Kidney tubule cell (primary cell): ENCODE measurements around the gene STK10.
"Not testable (repeated sequence)": the region's sequence is repeated elsewhere in the genome, so short reads cannot be mapped to it uniquely, and the experiment has no call there.

Source experiments
- DNase-seq: peaks from one replicate; pipeline ENCODE4 v3.0.0-alpha.2; 2018; ENCODE audit warnings: low spot score

Gene STK10

DNA sequence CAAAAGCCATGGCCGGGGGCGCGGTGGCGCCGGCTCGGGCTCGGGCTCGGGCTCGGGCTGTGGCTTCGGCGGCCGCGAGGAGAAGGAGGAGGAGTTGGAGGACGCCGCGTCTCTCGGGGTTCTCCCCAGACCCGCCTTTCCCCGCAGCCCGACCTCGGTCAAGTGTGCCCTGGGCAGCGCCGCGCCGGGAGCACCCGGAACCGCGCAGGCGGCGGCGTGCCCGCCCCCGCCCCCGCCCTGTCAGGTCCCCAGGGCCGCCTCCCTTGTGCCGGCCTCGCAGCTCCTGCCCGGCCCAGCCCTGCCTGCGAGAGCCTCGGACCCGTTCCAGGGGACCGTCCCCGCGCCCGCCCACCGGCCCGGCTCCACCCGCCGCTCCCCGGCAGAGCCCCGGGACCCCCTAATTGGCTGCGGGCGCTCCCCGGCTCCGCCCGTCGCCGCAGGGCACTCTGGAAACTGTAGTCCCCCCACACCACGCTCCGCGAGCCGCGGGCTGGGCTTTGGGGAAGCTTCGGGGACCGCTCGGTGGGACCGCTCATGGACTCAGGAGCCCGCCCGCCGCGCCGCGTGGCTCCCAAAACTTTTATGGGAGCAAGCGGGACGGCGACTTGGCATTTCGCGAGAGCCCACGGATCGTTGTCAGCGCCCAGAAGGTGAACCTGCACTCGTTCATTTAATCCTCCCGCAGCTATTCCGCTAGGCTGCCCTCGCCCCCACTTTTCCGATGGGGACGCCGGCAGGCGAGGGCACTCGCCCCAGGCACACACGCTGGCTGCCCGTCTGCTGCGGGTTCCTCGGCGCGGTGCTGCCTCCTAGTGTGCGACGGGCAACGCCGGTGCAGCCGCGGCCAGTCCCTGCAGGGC, at the start of gene STK10:
Gene STK10 (minus strand): TSS at position 192 of the 860 bp plus-strand sequence. CDS start 182 bp downstream, at position 10.
- DNase-seq, result peak; percentile 92

DNA sequence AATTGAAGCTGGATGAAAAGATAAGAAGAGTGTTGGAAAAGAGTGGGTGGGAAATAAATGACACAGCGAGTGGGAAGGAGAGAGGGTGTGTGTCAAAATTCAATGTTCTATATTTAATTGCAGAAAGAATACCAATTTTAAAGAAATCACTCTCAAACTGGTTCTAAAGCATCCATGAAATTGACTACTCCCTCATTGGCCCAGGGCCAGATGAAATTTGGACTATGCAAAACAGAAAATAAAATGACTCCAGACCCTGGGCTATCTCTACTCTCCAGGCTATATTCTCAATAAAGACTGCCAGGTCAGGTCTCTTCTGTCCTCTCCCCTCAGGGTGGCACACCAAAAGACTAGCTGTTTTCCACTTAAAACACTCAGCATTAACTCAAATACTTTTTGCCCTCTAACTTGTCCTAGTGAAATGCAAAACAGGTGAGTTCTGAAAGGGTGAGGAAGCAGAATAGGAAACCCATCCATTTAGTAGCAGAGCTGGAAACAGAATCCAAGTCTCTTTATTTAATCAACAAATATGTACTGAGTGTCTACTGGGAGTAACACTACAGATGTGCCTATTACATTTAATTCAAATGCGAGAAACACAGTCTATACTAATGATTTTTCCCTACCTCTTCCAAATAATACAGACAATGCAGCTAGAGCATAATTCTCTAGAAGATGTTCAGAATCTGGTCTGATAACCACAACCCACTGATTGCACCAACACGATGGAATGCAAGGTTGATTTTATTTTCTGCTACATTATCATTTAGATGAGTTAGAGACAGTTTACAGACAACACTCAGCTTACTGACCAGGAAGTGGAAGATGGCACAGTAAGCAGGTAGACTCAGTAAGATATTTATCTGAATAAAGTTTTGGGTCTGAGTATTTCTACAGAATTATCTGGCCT, 48.1 kb upstream of the STK10 start:
- peak; percentile 36 for DNase-seq

DNA sequence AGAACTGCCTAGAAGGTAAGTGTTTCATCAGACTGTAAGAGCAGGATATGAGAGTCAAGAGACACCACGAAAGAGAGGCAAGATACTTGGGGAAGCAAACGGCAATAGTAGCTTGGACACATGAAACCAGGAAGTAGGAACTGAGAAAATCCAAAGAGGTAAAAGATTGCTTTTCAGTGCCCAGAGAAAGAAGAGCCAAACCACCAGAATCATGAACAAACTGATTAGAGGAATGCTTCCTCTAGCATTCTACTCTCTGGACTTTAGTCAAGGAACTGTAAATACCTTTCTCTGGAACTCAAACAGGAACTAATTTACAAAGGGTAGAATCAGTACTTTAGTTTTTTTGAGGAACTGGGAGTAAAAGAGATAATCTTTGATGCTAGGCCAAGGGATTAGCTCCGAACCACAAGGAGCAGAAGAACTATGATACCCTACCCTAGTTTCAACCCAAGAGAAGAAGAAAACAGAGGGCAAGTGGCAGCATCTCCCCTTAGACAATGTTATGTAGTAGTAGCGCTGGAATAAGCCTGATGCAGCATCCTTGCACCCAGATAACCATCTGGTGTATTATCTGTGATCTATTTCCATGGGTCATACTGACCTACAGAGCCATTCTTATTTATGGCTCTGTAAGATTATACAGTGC, 47.2 kb upstream of the STK10 start:
- peak; percentile 55 for DNase-seq

DNA sequence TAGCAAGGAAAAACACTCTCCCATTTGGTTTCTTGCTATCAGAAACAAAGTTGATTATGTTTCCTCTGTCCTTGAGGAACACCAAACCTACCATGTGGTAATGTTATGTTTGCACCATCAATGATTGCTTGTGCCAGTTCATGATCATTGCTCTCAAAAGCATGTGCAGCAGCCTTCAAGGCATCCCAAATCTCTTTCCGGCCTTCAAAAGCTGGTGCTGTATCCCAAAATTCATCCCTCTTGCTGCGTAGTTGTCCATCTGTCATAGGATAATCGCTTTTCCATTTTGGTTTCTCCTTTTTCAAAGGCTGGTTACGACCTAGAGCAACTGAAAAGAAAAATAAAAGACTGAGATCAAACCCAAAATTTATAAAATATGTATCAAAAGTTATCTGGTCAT, 46.0 kb upstream of the STK10 start:
- DNase-seq, result no peak

DNA sequence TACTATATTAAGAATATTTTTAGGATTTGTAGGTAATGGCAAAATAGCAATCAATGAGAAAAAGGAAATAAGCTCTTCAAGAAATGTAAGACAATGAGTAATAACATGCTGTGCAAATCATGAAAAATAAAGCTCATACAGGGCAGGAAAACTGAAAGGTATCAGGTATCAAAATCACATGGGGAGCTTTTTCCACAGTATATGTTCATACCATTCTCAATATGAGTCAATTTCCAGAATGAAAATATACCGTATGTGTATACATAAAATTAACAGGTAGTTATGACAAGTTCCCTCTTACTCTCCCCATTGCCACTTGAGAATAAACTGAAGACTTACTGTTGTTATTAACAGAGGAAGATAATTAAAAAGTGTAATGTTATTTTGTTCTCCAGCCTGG, 41.9 kb upstream of the STK10 start:
- DNase-seq, result no peak

DNA sequence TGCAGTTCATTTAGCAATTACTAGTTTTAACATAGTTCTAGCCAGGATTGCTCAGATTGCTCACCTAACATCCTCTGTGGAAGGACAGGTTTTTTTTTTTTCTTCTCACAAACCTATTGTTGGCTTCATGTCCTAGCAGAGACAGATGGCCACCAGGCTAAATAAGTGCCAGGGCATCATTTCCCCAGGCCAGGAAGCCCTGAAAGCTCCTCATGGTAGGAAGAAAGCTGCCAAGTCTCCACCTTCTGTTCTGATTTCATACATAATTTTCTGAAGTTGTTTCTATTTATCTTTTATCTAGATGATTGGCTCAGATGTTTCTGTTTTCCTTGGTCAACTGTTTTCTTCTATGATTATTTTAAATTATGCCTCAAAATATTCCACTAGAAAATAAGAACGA, 37.0 kb upstream of the STK10 start:
- DNase-seq, result no peak

DNA sequence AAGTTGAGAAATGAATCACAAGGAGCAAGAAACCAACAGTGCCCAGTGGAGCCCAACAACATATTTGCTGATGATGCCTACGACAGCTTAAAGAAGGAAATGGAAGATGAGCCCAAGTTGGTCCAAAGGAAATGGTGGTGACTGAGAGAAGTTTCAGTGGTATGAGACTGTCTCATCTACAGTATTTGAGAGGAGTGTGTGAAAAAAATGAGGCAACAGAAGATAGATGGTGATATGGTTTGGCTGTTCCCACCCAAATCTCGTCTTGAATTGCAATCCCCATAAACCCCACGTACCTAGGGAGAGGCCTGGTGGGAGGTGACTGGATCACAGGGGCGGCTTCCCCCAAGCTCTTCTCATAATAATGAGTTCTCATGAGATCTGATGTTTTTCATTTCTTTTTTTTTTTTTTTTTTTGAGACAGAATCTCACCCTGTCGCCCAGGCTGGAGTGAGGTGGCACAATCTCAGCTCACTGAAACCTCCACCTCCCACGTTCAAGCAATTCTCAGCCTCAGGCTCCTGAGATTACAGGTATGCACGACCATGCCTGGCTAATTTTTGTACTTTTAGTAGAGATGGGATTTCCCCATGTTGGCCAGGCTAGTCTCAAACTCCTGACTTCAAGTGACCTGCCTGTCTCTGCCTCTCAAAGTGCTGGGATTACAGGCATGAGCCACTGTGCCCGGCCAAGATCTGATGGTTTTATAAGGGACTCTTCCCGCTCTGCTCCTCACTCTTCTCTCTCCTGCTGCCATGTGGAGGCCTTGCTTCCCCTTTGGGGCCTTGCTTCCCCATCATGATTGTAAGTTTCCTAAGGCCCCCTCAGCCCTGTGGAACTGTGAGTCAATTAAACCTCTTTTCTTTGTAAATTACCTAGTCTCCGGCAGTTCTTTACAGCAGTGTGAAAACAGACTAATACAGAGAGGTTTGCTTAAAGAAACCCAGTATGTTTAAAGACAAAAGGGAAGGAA, 36.2 kb upstream of the STK10 start:
- no peak for DNase-seq

DNA sequence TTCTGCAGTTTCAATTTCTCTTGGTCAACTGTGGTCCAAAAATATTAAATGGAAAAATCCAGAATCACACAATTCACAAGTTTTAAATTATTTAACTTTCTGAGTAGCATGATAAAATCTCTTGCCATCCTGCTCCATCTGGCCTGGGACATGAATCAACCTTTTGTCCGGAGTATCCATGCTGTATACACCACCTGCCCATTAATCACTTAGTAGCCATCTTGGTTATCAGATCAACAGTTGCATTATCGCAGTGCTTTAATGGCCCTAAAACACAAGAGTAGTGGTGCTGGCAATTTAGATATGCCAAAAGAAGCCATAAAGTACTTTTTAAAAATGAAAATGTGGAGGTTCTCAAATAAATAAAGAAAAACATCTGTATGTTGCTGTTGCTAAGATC, 31.3 kb upstream of the STK10 start:
- no peak for DNase-seq

DNA sequence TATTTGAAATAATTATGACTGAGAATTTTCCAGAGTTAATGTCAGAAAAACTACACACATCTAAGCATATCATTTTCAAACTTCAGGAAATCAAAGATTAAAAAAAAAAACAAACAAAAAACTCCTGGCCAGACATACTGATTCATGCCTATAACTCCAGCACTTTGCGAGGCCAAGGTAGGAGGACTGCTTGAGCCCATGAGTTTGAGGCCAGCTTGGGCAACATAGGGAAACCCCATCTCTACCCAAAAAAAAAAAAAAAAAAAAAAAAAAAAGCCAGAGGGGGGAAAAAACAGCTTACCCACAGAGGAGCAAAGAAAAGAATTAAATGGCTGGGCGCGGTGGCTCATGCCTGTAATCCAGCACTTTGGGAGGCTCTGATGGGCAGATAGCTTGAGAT, 28.3 kb upstream of the STK10 start:
- no peak for DNase-seq

DNA sequence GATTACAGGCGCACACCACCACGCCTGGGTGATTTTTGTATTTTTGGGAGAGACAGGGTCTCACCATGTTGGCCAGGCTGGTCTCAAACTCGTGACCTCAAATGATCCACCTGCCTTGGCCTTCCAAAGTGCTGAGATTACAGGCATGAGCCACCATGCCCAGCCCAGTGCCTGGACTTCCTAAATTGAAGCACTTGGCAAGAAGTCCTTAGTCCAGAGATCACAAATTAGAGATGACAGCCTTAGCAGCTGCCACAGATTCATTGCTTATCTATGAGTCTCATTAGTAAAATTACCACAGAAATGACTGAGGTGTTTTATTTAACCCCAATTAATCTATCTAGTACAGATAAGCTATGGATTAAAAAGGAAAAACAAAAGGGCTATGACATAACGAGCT, 25.1 kb upstream of the STK10 start:
- DNase-seq, result no peak

DNA sequence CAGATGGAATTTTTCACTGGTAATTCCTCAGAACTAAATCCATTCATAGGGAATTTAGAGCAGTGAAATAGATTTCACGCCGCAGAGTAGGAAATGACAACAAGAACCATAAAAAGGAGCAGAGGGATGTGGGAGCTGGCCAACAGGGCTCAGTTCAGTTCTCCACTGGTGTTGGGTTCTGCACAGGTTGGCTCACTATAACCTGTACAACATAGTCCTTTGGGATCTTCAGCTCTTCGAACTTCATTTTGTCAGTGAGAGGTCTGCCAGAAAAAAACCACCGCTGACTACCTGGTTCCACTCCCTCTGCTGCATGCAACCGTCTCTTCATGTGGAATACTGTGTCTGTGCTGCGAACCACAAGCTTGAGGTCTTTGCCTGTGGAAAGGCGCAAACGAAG, 23.7 kb upstream of the STK10 start:
- no peak for DNase-seq

DNA sequence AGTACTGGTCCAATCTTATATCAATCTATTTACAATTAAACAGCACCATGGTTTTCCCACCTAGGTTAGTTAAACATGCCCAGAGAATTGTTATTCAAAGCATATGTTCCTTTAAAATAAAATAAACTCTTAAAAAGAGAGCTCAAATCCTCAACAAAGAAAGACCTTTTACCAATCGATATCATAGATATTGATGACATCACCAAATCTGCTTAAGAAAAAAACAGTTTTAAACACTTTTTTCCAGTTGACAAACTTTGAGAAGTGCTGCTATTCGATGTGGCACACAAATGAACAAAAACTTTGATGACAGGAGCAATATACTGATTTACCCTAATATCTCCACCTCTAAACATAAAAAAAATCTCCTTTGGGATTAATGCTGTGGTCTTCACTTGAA, 21.7 kb upstream of the STK10 start:
- no peak for DNase-seq

DNA sequence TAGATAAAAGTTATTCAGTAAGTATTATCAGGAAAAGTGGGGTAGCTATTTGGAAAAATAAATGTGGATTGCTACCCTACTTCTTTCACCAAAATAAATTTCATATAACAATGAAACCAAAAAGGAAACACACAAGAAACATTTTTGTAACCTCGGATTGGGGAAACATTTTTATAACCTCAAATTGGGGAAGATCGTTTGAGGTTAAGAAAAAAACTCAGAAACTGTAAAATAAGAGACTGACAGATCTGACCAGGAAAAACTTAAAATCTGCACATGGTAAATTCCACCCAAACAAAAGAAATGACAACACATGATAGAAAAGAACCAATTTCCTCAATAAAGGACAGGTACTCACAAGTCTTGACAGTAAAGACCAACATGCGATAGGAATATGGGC, 19.5 kb upstream of the STK10 start:
- no peak for DNase-seq

DNA sequence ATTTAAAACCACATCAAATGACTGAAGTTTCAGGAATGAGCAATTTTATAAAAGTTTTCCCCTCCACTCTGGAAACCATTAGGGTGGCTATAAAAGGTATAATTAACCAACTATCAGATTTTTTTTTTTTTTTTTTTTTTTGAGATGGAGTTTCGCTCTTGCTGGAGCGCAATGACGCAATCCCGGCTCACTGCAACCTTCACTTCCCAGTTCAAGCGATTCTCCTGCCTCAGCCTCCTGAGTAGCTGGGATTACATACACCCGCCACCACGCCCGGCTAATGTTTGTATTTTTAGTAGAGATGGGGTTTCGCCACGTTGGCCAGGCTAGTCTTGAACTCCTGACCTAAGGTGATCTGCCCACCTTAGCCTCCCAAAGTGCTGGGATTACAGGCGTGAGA, 18.0 kb upstream of the STK10 start:
- DNase-seq, result not testable (repeated sequence)

DNA sequence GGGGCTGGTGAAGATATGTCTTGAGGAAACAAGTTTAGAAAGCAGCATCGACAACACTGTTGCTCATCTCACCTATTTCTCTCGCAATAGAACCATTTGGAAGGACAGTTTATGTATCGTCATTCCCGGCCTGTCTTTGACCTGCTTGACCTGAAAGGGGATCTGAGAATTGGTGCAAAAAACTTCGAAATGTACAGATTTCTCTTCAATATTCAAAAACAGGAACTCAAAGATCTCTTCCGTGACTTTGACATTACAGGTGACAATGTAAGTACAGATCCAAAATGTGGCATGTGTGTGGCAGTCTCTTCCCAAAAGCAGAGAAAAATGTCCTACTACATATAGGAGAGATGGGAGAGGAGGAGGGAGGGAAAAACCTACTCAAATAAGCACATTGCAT, 12.5 kb upstream of the STK10 start:
- no peak for DNase-seq

DNA sequence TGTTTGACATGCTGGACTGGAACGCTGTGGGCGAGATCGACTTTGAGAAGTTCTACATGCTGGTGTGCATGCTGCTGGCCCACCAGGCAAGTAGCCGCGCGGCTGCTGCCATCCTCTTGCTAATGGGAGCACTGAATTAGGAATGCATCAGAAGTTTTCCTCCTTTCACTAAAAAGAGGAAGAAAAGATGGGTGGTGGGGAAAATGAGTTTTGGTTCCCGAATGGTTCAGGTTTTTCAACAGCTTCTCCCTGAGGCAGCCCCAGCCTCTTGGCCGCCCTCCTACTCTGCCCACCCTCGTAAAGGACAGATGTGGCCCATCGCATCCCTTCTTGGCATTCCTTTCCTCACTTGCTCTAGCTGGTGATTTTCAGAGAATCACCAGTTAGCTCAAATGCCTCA, 11.4 kb upstream of the STK10 start:
- DNase-seq, result no peak

DNA sequence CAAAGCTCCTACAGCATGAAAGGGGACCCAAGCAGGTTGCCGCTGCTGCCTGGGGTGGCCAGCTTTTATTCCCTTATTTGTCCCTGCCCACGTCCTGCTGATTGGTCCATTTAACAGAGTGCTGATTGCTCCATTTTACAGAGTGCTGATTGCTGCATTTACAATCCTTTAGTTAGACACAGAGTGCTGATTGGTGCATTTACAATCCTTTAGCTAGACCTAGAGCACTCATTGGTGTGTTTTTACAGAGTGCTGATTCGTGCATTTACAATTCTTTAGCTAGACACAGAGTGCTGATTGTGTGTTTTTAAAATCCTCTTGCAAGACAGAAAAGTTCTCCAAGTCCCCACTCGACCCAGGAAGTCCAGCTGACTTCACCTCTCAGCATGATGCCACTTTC, 9.8 kb upstream of the STK10 start:
- DNase-seq, result not testable (repeated sequence)

DNA sequence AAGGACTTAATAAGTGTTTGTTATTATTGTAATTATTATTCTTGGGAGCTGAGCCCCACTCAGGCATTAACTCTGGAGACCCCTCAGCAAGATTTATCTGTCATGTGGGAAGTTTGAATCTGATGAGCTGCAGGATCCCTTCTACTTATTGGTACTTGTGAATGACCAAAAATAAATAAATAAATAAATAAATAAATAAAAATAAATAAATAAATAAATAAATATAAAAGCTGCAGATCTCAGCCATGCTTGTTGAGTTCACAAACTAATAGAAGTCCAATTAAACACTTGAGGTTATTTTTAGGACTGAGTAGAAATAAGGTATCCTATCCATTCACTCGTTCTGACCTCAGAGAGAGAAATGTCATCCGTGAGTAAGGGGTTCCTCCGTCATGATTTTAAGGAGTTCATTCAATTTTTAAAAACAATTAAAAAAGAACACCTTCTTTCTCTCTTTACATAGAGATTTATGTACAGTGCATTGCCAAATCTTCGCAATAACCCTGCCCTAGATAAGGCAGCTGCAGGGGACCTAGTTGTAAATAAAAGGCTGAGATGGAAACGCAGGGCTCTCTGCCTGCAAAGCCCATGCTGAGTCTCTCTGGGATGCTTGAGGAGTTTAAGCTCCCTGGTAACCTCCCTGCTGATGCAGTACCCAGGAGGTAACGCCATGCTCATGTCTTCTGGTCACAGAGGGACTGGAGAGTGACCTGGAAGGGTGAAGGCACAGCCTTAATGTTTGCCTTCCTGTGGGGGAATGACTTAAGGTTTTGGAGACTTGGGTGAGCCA, 7.2 kb upstream of the STK10 start:
- DNase-seq, result no peak

DNA sequence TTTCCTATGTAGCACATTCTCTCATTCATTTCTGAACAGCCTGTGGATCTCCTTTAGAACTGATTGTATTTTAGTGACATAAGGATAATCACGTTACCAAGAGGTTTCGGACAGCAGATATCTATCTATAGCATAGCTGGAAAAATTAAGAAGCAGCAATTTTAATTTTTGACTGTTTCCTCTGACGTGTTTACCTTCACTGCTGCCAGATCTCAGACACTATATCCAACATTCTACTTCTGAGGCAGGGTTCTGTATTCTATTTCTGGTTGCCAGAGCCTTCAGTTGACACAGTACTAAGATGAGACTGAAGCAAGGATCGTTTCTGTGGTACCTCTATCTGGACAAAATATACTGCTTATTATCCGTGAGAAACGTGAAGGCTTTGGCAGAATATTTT, 5.8 kb upstream of the STK10 start, which contains the start of gene EFCAB9:
Gene EFCAB9 (plus strand): TSS at position 301 of the 400 bp plus-strand sequence. CDS start 1 bp downstream, at position 302.
- DNase-seq, result no peak

DNA sequence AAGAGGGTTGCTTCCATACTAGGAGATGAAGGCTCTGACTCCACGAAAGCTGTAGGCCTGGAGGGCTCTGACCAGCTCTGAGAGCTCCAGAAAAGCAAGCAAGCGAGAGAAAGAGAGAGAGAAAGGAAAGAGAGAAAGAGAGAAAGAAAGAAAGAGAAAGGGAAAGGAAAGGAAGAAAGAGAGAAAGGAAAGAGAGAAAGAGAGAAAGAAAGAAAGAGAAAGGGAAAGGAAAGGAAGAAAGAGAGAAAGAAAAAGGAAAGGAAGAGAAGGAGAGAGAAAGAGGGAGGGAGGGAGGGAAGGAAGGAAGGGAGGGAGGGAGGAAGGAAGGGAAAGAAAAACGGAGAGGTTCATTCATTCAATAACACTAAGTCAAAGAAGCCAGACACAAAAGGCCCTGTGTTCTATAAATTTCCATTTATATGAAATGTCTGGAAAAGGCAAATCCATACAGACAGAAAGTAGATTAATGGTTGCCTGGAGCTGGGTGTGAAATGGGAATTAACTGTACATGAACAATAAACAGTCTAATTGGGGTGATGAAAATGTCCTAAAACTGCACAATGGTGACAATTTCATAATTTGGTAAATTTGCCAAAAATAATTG, 1.8 kb upstream of the STK10 start:
- no peak for DNase-seq
